Vagina (tissue), 2 donors: ENCODE results near the gene GABBR2. TPM values are rescaled to one million over a fixed set of nuclear protein-coding genes. Genes with fewer than 3 reads are reported as not detected.

Experiments
- DNase-seq, 2 donors: peaks; one replicate each; pipeline ENCODE4 v3.0.0-alpha.2; 2017; ENCODE audit errors: extremely low spot score in 2 of 2
- H3K27ac ChIP-seq: fragments of 200-600 bp; sonication (generic); one replicate; pipeline ENCODE4 v1.5.1; 2019
- H3K27me3 ChIP-seq: fragments of 200-600 bp; sonication (generic); one replicate; pipeline ENCODE4 v1.5.1; 2019
- H3K36me3 ChIP-seq, 2 donors: fragments of 200-600 bp; sonication (generic); one replicate each; pipeline ENCODE4 v1.5.1; 2017 to 2019
- H3K4me1 ChIP-seq: fragments of 200-600 bp; sonication (generic); one replicate; pipeline ENCODE4 v1.5.1; 2019
- H3K4me3 ChIP-seq, 2 donors: fragments of 200-600 bp; sonication (generic); 1 replicate in 1 of 2; 2 replicates in 1 of 2; pipeline ENCODE4 v1.5.1; 2016 to 2019
- H3K9me3 ChIP-seq: fragments of 200-600 bp; sonication (generic); one replicate; pipeline ENCODE4 v1.5.1; 2019
- POLR2A ChIP-seq, 2 donors: fragments of 450-650 bp; IDR thresholded peaks; one replicate each; pipeline ENCODE4 v1.6.1; 2017; ENCODE audit warnings: antibody characterized with exemption in 2 of 2, mild to moderate bottlenecking in 2 of 2, moderate library complexity in 2 of 2
- POLR2AphosphoS5 ChIP-seq, 2 donors: sonication (generic); formaldehyde crosslinking; IDR thresholded peaks; one replicate each; pipeline ENCODE4 v1.9.0; 2017; ENCODE audit warnings: antibody characterized with exemption in 2 of 2, mild to moderate bottlenecking in 2 of 2, low read depth in 1 of 2; ENCODE audit not compliant: insufficient read depth in 1 of 2
- intact Hi-C: fragments of 100-400 bp; cut with DNase I; formaldehyde crosslinking; loops from one replicate; pipeline ENCODE4 v1.15.1; 2023
- total RNA-seq: library from RNA; depleted of rRNA; stranded (reverse); fragments of >200 nt; gene quantifications from one replicate; pipeline ENCODE4 v1.2.3, GENCODE V29; 2016
- TF ChIP-seq, protein P1 (sequence below), 3 experiments: fragments of 450-650 bp in 2 of 3; fragments of 200-600 bp in 1 of 3; sonication (generic) in 1 of 3; IDR thresholded peaks; one replicate each; pipeline ENCODE4 v1.5.1; 2017 to 2019; ENCODE audit warnings: antibody characterized with exemption in 3 of 3, mild to moderate bottlenecking in 2 of 3, moderate library complexity in 2 of 3

The GABBR2 gene
- total RNA-seq, 1 donor from 2014 or later = not detected

DNA sequence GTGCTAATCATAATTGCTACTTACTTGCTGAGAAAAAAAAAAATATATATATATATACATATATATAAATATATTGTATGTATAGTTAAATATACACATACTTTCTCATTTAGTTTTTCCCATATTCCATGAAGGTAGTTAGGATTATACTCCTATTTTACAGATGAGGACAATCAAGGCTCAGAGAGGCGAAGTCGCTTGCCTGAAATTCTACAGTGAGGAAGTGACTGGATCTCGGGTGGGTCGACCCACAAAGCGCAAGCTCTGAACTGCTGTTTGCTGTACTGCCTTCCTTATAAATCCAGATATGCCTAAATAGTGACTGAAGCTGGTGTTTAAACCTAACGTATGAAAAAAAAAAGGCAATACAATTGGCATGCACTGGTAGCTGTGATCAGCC is 305.0 kb downstream of the GABBR2 start:
- intact Hi-C loops = no loop called here
- Histone ChIP-seq H3K9me3 (no peaks in the 10 kb centered on the region), H3K36me3 (no peaks in the 10 kb centered on the region), H3K4me3 (no peak overlapping the region), H3K27me3 (no peaks in the 10 kb centered on the region), H3K27ac (no peak overlapping the region), H3K4me1 (no peaks in the 10 kb centered on the region)
- no peak for DNase-seq
- TF ChIP-seq POLR2A (IDR thresholded peaks at IDR 0.05) = no peak
- no peak for TF ChIP-seq POLR2AphosphoS5 (IDR thresholded peaks at IDR 0.05; ENCODE audit: insufficient read depth in 1 of 2, low read depth in 1 of 2)

DNA sequence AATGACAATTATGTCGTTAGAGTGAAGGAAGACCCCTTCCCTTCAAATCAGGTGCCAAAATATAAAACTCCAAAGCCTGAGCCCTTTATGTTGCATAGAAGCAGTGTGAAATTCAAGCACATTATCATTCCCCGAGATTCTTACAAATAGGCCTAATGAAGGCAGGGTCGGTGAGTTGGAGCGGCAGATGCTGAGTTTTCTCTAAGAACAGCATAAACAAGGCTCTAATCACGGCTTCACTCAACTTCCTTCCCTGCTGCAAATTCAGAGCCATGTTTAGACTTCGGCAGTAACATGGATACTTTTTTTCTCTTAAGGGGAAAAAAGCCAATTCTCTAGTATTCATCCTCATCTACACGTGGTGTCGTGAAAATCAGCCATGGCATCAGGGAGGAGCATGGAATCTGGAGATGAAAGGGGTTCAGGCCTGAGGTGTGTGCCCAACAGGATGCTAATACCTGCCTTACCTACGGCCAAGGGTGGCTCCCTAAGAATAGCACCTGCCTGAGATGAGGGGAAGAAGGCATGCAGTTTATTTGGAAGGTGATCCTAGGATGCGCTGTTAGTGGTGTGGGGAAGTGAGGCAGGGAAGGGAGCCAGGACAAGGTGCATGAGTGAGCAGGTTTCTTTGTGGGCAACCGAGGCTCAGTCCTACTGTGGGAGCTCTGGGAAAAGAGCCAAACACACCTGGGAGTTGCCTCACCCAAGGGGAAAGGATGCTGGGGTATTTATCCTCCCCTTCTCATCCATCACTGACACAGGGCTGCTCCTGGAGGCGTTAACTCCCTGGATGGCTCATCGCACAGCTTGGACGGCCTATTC is 306.5 kb downstream of the GABBR2 start:
- DNase-seq = no peak

DNA sequence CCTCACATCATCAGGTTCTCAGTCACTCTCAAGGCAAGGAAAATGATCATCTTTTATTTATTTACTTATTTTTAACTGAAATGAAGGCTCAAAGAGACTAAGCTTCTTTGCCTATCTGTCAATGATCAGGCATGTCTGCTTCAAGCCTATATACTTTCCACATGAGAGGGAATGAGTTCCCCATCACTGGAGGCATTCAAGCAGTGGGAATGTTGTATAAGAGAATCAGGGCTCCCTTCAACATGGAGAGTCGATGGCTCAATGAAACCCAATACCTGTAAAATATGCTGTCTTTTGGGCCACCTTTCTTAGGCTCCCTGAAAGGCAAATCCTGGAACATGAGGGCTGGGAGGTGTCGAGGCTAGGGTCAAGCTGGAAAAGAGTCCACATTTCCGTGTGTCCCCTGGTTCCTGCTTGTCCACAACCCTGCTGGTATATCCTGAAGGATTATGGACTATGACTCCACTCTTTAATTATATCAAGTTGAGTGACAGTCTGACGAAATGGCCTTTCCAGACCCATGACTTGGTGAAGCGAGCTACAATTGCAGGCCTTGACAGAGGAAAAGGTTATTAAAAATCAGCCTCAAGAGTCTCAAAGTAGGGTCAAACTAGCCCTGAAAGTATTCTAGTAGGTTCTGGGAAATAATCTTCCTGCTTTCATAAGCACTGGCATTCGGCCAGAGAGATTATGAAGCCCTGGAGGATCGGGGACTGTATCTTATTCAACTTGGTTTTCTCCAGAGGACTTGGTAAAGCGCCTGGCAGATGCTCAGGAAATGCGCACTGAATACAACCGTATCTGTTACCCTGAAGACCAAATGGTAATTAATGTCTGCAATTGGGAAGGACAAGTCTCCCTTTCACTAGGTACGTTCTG is 307.4 kb downstream of the GABBR2 start:
- DNase-seq = no peak
- Histone ChIP-seq H3K4me1 (no peaks in the 10 kb centered on the region), H3K27ac (no peak overlapping the region), H3K36me3 (no peaks in the 10 kb centered on the region), H3K27me3 (no peaks in the 10 kb centered on the region), H3K4me3 (no peak overlapping the region), H3K9me3 (no peaks in the 10 kb centered on the region)
- intact Hi-C loops = no loop called here
- TF ChIP-seq POLR2AphosphoS5 (IDR thresholded peaks at IDR 0.05; ENCODE audit: insufficient read depth in 1 of 2, low read depth in 1 of 2) (no peak), POLR2A (IDR thresholded peaks at IDR 0.05) (no peak)
- TF ChIP-seq, protein P1, sequence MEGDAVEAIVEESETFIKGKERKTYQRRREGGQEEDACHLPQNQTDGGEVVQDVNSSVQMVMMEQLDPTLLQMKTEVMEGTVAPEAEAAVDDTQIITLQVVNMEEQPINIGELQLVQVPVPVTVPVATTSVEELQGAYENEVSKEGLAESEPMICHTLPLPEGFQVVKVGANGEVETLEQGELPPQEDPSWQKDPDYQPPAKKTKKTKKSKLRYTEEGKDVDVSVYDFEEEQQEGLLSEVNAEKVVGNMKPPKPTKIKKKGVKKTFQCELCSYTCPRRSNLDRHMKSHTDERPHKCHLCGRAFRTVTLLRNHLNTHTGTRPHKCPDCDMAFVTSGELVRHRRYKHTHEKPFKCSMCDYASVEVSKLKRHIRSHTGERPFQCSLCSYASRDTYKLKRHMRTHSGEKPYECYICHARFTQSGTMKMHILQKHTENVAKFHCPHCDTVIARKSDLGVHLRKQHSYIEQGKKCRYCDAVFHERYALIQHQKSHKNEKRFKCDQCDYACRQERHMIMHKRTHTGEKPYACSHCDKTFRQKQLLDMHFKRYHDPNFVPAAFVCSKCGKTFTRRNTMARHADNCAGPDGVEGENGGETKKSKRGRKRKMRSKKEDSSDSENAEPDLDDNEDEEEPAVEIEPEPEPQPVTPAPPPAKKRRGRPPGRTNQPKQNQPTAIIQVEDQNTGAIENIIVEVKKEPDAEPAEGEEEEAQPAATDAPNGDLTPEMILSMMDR (IDR thresholded peaks at IDR 0.05) = no peak

More for the DNA sequence above, 306.5 kb downstream of the GABBR2 start:
- Histone ChIP-seq H3K4me1 (no peaks in the 10 kb centered on the region), H3K27me3 (no peaks in the 10 kb centered on the region), H3K4me3 (no peak overlapping the region), H3K36me3 (no peaks in the 10 kb centered on the region), H3K27ac (no peak overlapping the region), H3K9me3 (no peaks in the 10 kb centered on the region)
- TF ChIP-seq POLR2AphosphoS5 (IDR thresholded peaks at IDR 0.05; ENCODE audit: insufficient read depth in 1 of 2, low read depth in 1 of 2) (no peak), POLR2A (IDR thresholded peaks at IDR 0.05) (no peak)
- TF ChIP-seq, protein P1 (IDR thresholded peaks at IDR 0.05) = no peak
- intact Hi-C loops = no loop called here

DNA sequence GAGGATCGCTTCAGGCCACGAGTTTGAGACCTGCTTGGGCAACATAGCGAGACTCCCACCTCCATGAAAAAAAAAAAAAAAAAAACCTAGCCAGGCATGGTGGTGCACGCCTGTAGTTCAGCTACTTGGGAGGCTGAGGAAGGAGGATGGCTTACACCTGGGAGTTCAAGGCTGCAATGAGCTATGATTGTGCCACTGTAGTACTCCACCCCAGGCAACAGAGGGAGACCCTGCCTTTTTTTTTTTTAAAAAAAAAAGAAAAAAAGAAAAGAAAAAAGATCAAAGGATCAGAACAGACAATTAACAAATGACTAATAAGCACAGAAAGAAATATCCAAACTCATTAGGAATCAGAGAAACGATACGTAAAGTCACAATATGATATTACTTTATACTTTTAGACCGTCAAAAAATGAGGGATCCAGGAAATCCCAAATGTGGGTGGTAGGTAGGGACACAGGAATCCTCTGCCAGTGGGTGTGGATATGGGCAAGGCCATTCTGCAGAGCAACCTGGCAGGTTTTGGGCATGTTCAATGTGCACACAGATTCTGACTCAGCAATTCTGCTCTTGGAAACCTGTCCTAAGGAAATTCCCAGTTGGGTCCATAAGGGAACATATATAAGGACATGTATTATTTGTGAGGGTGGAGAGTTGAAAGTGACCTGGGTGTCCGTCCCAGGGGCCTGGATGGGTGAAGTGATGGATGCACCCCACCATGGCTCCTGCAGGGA is 308.6 kb downstream of the GABBR2 start:
- no peaks in the 10 kb centered on the region for H3K4me1 ChIP-seq
- H3K27me3 ChIP-seq = no peaks in the 10 kb centered on the region
- intact Hi-C loops = no loop called here
- no peak for DNase-seq
- H3K36me3 ChIP-seq = no peaks in the 10 kb centered on the region
- TF ChIP-seq, protein P1 (IDR thresholded peaks at IDR 0.05) = no peak
- TF ChIP-seq POLR2AphosphoS5 (IDR thresholded peaks at IDR 0.05; ENCODE audit: insufficient read depth in 1 of 2, low read depth in 1 of 2) (no peak), POLR2A (IDR thresholded peaks at IDR 0.05) (no peak)
- no peak overlapping the region for H3K4me3 ChIP-seq
- H3K9me3 ChIP-seq = no peaks in the 10 kb centered on the region
- H3K27ac ChIP-seq = no peak overlapping the region

DNA sequence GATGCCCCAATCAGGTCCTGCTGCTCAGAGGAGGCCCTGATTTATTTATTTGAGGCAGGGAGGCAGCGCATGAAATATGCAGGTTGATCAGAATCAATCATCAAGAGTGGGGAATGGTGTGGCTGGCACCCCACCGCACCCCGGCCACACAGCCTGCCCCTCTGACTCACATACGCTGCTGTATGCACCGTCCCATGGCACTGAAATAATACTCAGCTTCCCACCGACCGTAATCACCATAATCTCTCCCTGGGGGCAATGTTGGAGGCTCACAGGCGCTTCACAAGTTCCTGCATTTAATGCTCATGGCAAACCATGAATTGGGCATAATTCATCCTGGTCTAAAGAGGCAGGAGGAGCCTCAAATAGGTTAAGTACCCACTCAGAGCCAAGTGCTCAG is 312.1 kb downstream of the GABBR2 start:
- Histone ChIP-seq H3K27me3 (no peaks in the 10 kb centered on the region), H3K9me3 (no peaks in the 10 kb centered on the region), H3K4me3 (no peak overlapping the region), H3K36me3 (no peaks in the 10 kb centered on the region), H3K27ac (no peak overlapping the region), H3K4me1 (no peaks in the 10 kb centered on the region)
- DNase-seq = no peak
- TF ChIP-seq POLR2A (IDR thresholded peaks at IDR 0.05) (no peak), POLR2AphosphoS5 (IDR thresholded peaks at IDR 0.05; ENCODE audit: insufficient read depth in 1 of 2, low read depth in 1 of 2) (no peak)
- TF ChIP-seq, protein P1 (IDR thresholded peaks at IDR 0.05) = no peak
- intact Hi-C loops = no loop called here
